Frontal cortex (tissue), 1 donor: ENCODE results near the gene VANGL2. TPM values are rescaled to one million over a fixed set of nuclear protein-coding genes. Genes with fewer than 3 reads are reported as not detected.

ENCODE experiments used
- small RNA-seq: library from RNA; depleted of rRNA; stranded (forward); fragments of <200 nt; gene quantifications from one replicate; pipeline ENCODE3, GENCODE V24; 2014
- total RNA-seq: library from RNA; depleted of rRNA; stranded (reverse); fragments of >200 nt; gene quantifications from one replicate; pipeline ENCODE4 v1.2.3, GENCODE V29; 2014

VANGL2 gene
- total RNA-seq, 1 donor from 2014 or later: 11.0 TPM

Small RNA genes lying within 50 kb of the gene (small RNA-seq; reads per million reads assigned to genes)
- not detected for gene RNU4-42P

Other genes starting within 250 kb of the VANGL2 start
- gene ATP1A4, start 249.0 kb upstream of the VANGL2 start, total RNA-seq: not detected
- 4.9 TPM for gene CASQ1, start 210.0 kb upstream of the VANGL2 start, total RNA-seq
- 84.4 TPM for gene PEA15, start 195.2 kb upstream of the VANGL2 start, total RNA-seq
- gene DCAF8, start 138.0 kb upstream of the VANGL2 start, total RNA-seq: 38.3 TPM
- 24.1 TPM for gene PEX19, start 115.4 kb upstream of the VANGL2 start, total RNA-seq
- gene COPA, start 57.3 kb upstream of the VANGL2 start, total RNA-seq: 161 TPM
- gene NCSTN, start 57.2 kb upstream of the VANGL2 start, total RNA-seq: 24.5 TPM
- gene NHLH1, start 33.5 kb upstream of the VANGL2 start, total RNA-seq: 0.41 TPM
- gene SLAMF6, start 122.7 kb downstream of the VANGL2 start, total RNA-seq: under 0.01 TPM
- gene CD84, start 178.9 kb downstream of the VANGL2 start, total RNA-seq: 1.6 TPM
- gene SLAMF1, start 246.5 kb downstream of the VANGL2 start, total RNA-seq: not detected